DLD1 (cell line): ENCODE results near the gene WDR1.
"Not testable (repeated sequence)": the region's sequence is repeated elsewhere in the genome, so short reads cannot be mapped to it uniquely, and the experiment has no call there.

Experiments
- in situ Hi-C: cut with HindIII; loops from 2 replicates; pipeline ENCODE4 v1.10.0; 2017; ENCODE audit warnings: low sequenced_read_pairs

Gene WDR1

GRCh38 chr4:10135260-10135659 lies 18.7 kb upstream of the WDR1 start:
- in situ Hi-C loops = no loop called here

DNA sequence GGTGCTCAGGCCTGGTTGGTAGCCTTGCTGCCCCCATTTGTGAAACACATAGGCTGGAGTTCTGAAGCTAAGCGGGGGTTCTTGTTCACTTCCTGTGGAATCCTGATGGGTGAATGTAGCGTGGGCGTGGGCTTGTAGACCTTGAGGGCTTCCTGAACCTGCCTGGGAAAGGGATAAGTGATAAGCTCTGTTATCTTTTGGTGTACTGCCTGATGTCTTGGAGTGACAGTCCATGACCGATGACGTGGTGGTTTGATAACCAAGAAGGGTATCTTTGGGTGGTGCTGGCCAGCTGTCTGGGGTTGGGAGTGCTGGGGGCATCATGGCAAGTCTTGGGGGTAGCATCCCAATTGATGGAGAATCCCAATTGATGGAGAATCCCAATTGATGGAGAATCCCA lies 17.5 kb upstream of the WDR1 start:
- in situ Hi-C loops = no loop called here

DNA sequence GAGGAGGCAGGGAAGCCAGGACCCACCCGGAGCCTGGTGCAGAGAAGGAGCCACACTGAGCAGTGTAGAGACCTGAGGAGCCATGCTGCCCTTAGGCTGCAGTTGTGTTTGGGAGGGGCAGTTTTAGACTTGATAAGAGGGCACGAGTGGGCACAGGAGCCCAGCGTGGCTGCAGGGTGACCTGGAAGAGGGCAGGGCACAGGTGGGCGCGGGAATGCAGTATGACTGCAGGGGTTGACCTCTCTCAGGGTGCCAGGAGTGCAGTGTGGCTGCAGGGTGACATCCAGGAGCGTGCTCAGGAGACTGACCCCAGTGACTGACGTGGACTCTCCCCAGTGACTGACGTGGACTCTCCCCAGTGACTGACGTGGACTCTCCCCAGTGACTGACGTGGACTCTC lies 14.6 kb upstream of the WDR1 start:
- in situ Hi-C loops = no loop called here

DNA sequence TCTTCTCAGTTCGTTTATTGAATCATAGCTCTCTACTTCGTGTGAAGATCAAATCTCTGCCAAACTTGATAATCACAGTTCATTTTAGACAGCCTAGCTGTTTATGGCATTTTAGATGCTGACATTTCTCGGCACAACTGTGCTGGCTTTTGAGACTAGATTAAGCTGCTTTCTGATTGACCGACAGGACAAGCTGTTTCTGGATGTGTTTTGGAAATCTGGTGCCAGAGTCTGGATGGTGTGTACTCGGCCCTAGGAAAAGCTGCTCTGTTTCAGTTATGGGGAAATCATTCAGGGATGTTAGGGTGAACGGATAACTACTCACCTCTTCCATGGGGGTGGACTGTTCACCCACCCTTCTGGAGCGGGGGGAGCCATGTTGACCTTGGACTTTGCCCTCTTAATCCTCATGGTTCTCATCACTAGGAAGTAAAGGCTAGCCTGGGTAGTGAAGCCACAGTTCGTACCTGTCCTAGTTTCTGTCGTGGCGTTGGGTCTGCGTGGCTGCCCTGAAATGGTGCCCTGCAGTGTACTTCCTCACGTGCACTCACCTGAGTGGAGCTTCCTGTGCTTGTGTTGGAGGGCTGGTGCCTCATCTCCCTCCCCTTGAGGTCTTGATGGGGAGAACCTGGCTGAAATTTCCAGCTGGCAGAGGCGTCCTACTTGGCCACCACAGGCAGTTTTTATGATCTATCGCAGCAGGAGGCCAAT lies 13.7 kb upstream of the WDR1 start:
- in situ Hi-C loops = no loop called here

DNA sequence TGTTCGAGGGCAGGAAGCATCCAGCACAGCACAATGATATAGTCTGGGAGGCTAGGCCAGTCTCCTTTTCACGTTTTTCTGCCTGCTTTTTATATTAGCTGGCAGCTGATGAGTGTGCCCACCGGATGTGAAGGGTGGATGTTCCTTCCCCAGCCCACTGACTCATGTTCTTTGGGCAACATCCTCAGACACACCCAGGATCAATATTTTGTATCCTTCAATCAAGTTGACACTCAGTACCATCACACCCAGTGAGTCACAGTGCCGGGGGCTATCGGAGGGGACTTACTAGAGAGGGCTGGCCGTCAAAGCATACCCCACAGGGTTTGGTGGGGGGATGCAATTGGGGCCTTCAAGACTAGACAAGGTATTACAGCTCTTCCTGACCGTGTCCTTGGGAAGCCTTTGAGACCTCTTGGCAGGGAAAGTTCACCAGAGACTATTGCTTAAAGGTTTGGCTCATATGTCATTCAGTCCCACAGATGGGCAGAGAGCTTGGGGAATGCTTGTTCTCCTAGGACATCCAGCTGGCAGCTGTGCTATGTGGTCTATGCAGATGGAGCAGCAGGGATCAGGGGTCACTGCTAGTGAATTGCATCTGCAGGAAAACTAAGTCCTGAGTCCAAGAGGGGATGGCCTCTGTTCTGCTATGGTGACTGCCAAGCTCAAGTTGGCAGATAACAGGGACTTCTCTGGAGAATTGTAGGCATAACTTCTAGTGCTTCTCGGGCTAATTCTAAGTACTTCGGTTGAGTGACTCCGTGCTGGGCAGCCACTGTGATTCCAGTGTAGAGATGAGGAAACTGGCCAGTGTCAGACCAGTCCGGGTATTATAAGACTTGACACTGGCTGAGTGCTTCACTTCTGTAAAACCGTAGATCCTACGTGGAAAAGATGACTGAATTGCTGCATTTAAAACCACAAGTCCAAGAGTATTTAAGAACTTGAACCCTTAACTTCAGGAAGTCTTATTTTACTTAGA lies 12.9 kb upstream of the WDR1 start:
- in situ Hi-C loops = no loop called here

GRCh38 chr4:10128761-10129160 lies 12.2 kb upstream of the WDR1 start:
- in situ Hi-C loops = no loop called here

GRCh38 chr4:10127531-10127930 lies 10.9 kb upstream of the WDR1 start:
- in situ Hi-C loops = not testable (repeated sequence)

DNA sequence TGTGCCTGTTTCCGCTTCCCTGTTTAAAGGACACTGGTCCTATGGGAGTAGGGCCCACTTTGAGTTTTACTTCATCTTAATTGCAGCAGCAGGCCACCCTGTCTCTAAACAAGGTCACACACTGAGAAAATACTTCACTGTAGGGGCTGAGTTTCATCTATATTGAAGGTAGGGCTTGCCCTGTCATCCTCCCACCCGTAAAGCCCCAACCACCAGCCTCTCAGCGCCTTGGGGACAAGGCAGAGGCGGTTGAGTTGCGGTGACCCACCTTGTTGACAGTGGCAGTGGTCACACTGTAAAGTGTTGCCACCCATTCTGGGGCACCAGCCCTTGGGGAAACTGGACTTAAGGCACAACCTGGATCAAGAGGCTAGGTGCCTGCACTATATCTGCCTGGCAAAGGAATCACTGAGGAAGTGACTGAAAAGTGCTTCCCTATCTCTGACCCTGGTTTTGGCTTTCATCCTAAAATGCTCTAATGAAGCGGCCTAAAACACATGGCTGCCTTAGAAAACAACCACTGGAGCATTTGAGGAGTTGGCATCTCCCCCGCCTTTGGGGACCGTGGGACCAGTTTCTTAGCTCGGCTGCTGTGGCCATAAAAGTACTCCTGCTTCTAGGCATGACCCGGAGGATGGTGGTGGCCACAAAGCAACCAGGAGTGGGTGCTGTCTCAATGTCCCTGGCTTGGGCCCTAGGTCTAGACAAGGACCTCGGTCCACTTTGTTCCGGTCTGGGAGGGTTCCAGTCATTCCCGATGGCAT lies 7.8 kb upstream of the WDR1 start:
- in situ Hi-C loops = no loop called here

GRCh38 chr4:10123227-10124101 lies 6.9 kb upstream of the WDR1 start:
- in situ Hi-C loops = no loop called here

DNA sequence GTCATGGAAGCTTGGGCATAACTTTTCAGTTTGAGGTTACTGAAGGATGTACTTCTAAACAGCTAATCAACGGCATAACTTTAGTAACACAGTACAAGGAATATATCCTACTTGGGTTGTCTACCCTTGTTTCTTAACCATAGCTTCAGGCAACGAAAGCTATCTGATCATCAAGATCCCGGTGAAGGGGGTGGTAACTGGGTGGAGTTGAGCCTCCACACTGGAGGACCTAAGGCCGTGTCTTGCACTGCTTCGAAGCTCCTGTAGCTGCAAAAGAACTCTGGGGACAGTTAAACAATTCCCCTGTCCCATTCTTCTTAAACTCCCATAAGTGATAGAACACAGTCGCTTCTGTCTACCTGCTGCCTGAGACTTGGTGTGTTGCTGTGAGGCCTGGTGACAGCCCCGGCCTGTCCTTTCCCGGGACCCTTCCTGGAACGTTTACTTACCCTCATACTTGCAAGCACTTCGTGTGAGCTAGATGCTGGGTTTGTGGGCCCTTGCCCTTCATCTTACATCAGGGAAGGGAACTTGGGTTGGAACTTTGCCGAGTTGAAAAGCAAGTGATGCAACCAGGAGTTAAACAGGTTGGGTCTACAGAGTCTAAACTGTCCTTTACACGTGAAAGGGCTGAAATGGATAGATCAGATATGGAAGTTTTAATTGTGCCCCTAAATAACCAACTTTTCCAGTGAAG lies 5.8 kb upstream of the WDR1 start:
- in situ Hi-C loops = no loop called here

DNA sequence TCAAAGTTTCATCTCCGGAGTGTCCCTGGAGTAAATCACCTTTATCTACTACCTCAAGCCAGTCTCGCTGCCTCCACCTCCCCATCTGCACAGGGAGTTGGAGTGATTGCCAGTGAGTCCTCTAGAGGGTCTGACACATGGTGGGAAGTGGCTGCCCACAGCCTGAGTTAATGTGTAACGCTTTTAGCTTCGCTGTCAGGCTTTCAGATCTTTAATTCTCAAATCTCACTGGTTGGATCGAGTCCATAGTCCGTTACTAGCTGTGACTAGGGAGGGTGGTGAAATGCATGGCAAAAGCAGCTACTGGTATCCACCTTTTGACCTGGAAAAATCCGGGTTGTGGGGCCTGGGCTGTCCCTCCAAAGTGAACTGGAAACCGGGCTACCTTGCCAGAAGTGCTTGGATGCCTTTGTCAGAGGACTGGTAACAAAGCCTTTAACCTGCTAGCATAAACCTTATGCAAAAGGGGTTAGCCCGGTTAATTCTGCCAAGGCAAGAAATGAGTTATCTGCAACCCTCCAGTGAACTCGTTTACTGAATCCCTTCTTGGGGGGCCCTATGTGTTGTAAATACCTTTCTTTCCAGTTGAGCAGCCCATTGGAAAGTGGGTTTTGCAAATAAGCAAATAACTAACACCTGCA lies 5.1 kb upstream of the WDR1 start:
- in situ Hi-C loops = no loop called here

DNA sequence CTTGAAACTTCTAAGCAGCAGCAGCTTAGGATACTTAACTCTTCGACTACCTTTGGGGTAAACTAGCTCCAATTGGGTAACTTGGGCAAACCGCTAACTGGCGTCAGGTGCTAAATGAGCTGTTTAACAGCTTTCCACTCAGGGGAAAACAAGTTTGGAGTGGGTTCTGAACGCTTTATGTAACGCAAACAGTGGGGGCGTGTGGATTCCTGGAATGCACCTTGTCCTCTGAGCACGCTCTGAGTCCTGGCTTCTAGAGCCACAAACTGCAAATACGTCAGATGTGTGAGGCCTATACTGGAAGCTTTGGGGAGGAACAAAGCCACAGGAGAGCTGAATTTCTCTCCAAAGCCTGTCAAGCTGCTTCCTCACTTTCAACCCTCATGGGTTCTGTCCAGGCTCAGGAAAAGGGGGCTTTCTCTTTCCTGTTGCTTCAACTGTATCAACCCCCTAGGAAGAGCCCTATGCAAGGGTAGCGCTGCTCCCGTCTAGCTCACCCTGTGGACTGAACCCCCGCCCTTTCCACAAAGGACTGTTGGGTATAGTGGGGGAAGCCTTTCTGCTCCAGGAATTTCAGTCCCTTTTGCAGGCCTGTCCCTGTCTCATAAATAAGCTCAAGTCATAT lies 4.5 kb upstream of the WDR1 start:
- in situ Hi-C loops = no loop called here

- in situ Hi-C loops = no loop called here
Observed at GRCh38 chr4:10119773-10120172, 3.2 kb upstream of the WDR1 start.

- in situ Hi-C loops = no loop called here
Observed at GRCh38 chr4:10119278-10119677, 2.7 kb upstream of the WDR1 start.

DNA sequence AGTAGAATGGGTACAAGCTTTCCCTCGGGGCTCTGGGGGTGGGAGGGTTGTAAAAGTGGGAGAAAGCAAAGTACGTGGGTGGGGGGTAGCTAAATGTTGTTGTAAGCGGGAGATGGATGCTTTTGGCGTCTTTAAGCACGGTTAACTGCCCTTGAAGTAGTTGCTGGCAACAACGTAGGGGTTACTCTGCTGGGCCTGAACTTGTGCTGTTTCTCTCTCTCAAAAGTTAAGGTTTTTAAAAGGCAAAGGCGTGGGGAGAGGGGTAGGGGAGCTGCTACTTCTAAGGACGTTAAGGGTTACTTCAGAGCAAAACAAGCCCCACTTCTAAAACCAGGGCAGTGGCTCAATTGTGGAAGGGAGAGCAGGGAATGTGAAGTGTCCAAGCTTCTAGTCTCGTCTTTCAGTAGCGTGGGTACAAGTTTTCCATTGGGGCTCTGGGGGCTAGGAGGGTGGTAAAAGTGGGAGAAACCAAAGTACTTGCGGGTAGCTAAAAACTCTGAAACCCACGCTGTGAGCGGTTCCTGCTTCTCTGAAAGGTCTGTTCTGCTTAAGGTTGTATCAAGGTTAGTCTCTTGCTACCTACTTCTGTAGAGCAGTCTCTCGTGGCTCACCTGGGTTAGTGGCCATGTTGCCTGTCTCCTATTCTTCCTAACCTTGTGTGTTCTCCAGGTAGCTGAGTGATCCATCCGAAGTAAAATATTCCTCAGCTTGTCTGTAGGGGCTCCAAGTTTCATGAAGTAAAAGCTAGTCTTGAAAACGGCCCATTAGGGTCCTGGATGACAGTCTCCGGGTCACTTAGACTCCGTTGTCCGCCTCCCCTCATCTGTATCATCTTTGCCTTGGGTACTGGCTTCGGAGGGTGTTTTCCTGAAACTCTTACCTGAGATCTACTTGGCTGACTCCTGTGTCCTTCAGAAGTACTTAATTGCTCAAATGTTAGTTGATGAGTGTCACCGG lies 1.7 kb upstream of the WDR1 start:
- in situ Hi-C loops = no loop called here

- in situ Hi-C loops = no loop called here
Observed at GRCh38 chr4:10117359-10118047, 904 bp upstream of the WDR1 start.
